PC-3 (cell line): ENCODE results near the gene FKBP14. TPM values are rescaled to one million over a fixed set of nuclear protein-coding genes. Genes with fewer than 3 reads are reported as not detected.

Source experiments
- ATAC-seq: fragments of 200-7000 bp; cut with Tn5 transposase; 2 replicates; pipeline ENCODE4 v1.9.1; 2020; ENCODE audit warnings: mild to moderate bottlenecking, moderate library complexity
- BruUV-seq: library from RNA; stranded (reverse); fragments of 400-500 nt; replicated peaks from 2 replicates; lab custom pipeline; 2021; lab: Mats Ljungman, UMichigan
- CTCF ChIA-PET: fragments of 300-600 bp; sonication (Branson Sonifier 250); formaldehyde crosslinking; loops from one replicate; lab custom pipeline; 2022; ENCODE audit warnings: antibody characterized with exemption; lab: Charles Lee
- POLR2A ChIA-PET: fragments of 300-600 bp; sonication (Branson Sonifier 250); formaldehyde crosslinking; loops from one replicate; lab custom pipeline; 2022; ENCODE audit warnings: antibody characterized with exemption; ENCODE audit not compliant: unreplicated experiment; lab: Charles Lee
- DNase-seq: peaks from one replicate; pipeline ENCODE4 v3.0.0-alpha.2; 2015
- H2AFZ ChIP-seq: fragments of 300-600 bp; sonication (generic); 2 replicates; pipeline ENCODE4 v1.6.0; 2016; ENCODE audit warnings: antibody characterized with exemption, low read length
- H3F3A ChIP-seq: fragments of 300-600 bp; sonication (generic); one replicate; pipeline ENCODE4 v1.6.0; 2017; ENCODE audit warnings: antibody characterized with exemption, low read length, control low read depth, mild to moderate bottlenecking; ENCODE audit not compliant: unreplicated experiment
- H3K27ac ChIP-seq: fragments of 300-600 bp; sonication (generic); 2 replicates; pipeline ENCODE4 v1.5.1; 2016; ENCODE audit warnings: mild to moderate bottlenecking, low read length
- H3K27me3 ChIP-seq: fragments of 300-600 bp; sonication (generic); 2 replicates; pipeline ENCODE4 v1.6.1; 2016; ENCODE audit warnings: low read length, mixed read lengths
- H3K36me3 ChIP-seq: fragments of 300-600 bp; sonication (generic); 2 replicates; pipeline ENCODE4 v1.6.1; 2016; ENCODE audit warnings: low read depth, mixed run types, low read length, mixed read lengths
- H3K4me1 ChIP-seq: fragments of 300-600 bp; sonication (generic); 2 replicates; pipeline ENCODE4 v1.5.1; 2016; ENCODE audit warnings: low read length; ENCODE audit not compliant: insufficient read depth
- H3K4me2 ChIP-seq: fragments of 300-600 bp; sonication (generic); 2 replicates; pipeline ENCODE4 v1.6.0; 2016; ENCODE audit warnings: low read length
- H3K4me3 ChIP-seq: fragments of 300-600 bp; sonication (generic); 2 replicates; pipeline ENCODE4 v1.5.1; 2016; ENCODE audit warnings: mild to moderate bottlenecking, low read length, mixed read lengths
- H3K79me2 ChIP-seq: fragments of 300-600 bp; sonication (generic); 2 replicates; pipeline ENCODE4 v1.6.1; 2017; ENCODE audit warnings: low read length, mixed read lengths
- H3K9ac ChIP-seq: fragments of 300-600 bp; sonication (generic); 2 replicates; pipeline ENCODE4 v1.6.0; 2016; ENCODE audit warnings: mild to moderate bottlenecking, low read length
- H3K9me2 ChIP-seq: fragments of 300-600 bp; sonication (generic); replicated peaks from 2 replicates; pipeline ENCODE4 v1.6.1; 2016; ENCODE audit warnings: mixed run types, low read length, mixed read lengths
- H3K9me3 ChIP-seq: fragments of 300-600 bp; sonication (generic); 2 replicates; pipeline ENCODE4 v1.6.1; 2016; ENCODE audit warnings: low read length, mixed read lengths
- H4K20me1 ChIP-seq: fragments of 300-600 bp; sonication (generic); 2 replicates; pipeline ENCODE4 v1.6.1; 2016; ENCODE audit warnings: low read length, mixed read lengths
- EZH2 ChIP-seq: fragments of 300-600 bp; sonication (generic); IDR thresholded peaks from one replicate; pipeline ENCODE4 v1.6.1; 2017; ENCODE audit warnings: antibody characterized with exemption, mild to moderate bottlenecking, low read length; ENCODE audit not compliant: unreplicated experiment
- EZH2phosphoT487 ChIP-seq: fragments of 300-600 bp; sonication (generic); IDR thresholded peaks from 2 replicates; pipeline ENCODE4 v1.6.1; 2018; ENCODE audit warnings: mild to moderate bottlenecking, antibody characterized with exemption, low read length, borderline replicate concordance
- intact Hi-C: fragments of 100-400 bp; cut with micrococcal nuclease; formaldehyde crosslinking; loops from 2 replicates; pipeline ENCODE4 v1.9.0; 2023
- total RNA-seq: library from RNA; depleted of rRNA; stranded (reverse); fragments of >200 nt; gene quantifications from 2 replicates; pipeline ENCODE4 v1.2.3, GENCODE V29; 2014
- TF ChIP-seq, protein P1 (sequence below): fragments of 300-600 bp; sonication (generic); conservative IDR thresholded peaks from 2 replicates; pipeline ENCODE4 v1.5.1; 2017; ENCODE audit warnings: antibody characterized with exemption, low read depth, mild to moderate bottlenecking, low read length

FKBP14 gene
- total RNA-seq, 1 experiment from 2014 or later = 9.0 TPM

GRCh38 chr7:30072735-30073134, 46.2 kb upstream of the FKBP14 start:
- DNase-seq (no peak), ATAC-seq (no peak)
- no peaks in the 10 kb centered on the region for H3K27me3 ChIP-seq
- no peak overlapping the region for H2AFZ ChIP-seq
- no peaks in the 10 kb centered on the region for H4K20me1 ChIP-seq
- no peak overlapping the region for H3K27ac ChIP-seq
- no peaks in the 10 kb centered on the region for H3F3A ChIP-seq
- no peaks in the 10 kb centered on the region for H3K9me2 ChIP-seq
- ChIA-PET POLR2A (interaction anchor here (0.6 kb wide), 1 partner anchor 927 kb away, joined by 3 read pairs; no protein-coding TSS in a partner anchor), CTCF (interaction anchor here (0.7 kb wide), 1 partner anchor 197 kb away, joined by 11 read pairs; no protein-coding TSS in a partner anchor)
- H3K79me2 ChIP-seq = no peaks in the 10 kb centered on the region
- no peaks in the 10 kb centered on the region for H3K9me3 ChIP-seq
- no peak overlapping the region for H3K4me2 ChIP-seq
- peaks cover 2% of the 10 kb centered on the region; the same call in 1 of the 2 replicates for H3K36me3 ChIP-seq
- H3K9ac ChIP-seq = no peak overlapping the region
- no peak for TF ChIP-seq EZH2phosphoT487
- TF ChIP-seq, protein P1, sequence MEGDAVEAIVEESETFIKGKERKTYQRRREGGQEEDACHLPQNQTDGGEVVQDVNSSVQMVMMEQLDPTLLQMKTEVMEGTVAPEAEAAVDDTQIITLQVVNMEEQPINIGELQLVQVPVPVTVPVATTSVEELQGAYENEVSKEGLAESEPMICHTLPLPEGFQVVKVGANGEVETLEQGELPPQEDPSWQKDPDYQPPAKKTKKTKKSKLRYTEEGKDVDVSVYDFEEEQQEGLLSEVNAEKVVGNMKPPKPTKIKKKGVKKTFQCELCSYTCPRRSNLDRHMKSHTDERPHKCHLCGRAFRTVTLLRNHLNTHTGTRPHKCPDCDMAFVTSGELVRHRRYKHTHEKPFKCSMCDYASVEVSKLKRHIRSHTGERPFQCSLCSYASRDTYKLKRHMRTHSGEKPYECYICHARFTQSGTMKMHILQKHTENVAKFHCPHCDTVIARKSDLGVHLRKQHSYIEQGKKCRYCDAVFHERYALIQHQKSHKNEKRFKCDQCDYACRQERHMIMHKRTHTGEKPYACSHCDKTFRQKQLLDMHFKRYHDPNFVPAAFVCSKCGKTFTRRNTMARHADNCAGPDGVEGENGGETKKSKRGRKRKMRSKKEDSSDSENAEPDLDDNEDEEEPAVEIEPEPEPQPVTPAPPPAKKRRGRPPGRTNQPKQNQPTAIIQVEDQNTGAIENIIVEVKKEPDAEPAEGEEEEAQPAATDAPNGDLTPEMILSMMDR = no peak
- no peak for TF ChIP-seq EZH2
- no peaks in the 10 kb centered on the region for H3K4me1 ChIP-seq
- intact Hi-C loops = loop anchor here (5.0 kb wide), 1 partner anchor 70 kb away; no protein-coding TSS in a partner anchor
- no peak overlapping the region for H3K4me3 ChIP-seq
- BruUV-seq = no TSS peak

DNA sequence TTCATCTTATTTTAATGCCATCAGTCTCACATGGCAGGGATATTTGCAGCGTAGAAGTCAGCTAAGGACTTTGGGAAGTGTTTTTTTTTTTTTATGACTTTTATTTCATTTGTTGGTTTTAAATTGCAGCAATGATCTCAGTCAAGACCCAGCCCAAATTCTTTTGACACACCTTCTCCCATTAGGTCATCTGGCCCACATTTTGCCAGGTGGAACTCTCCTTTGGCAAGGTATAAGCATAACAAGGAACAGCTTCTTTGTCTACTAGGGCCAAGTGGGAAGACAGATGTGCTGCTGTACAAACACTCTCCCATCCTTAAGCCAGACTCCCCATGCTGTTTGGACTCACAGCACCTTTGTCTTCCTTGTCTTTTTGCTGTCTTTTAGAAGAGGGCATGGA, 43.5 kb upstream of the FKBP14 start:
- CTCF ChIA-PET = no interaction called here
- TF ChIP-seq EZH2phosphoT487 (no peak), EZH2 (no peak)
- TF ChIP-seq, protein P1 = no peak
- Histone ChIP-seq H3K4me1 (no peaks in the 10 kb centered on the region), H3K36me3 (peaks cover 2% of the 10 kb centered on the region; the same call in 1 of the 2 replicates), H3K27ac (no peak overlapping the region), H4K20me1 (no peaks in the 10 kb centered on the region), H3K9me2 (no peaks in the 10 kb centered on the region), H3K79me2 (no peaks in the 10 kb centered on the region), H3K27me3 (no peaks in the 10 kb centered on the region), H3K4me3 (no peak overlapping the region), H3K4me2 (no peak overlapping the region), H2AFZ (no peak overlapping the region), H3K9me3 (no peaks in the 10 kb centered on the region), H3F3A (no peaks in the 10 kb centered on the region), H3K9ac (no peak overlapping the region)
- intact Hi-C loops = loop anchor here (5.0 kb wide), 1 partner anchor 72 kb away; no protein-coding TSS in a partner anchor
- no peak for DNase-seq
- no TSS peak for BruUV-seq
- no peak; the same call in 1 of the 2 replicates for ATAC-seq
- POLR2A ChIA-PET = interaction anchor here (0.6 kb wide), 1 partner anchor 1463 kb away, joined by 3 read pairs; no protein-coding TSS in a partner anchor
